ENCODE results near the gene HLCS.

The HLCS gene

GRCh38 chr21:36879827-36880226 is 86.6 kb downstream of the HLCS start:
- no peak overlapping the region for H3K4me3 ChIP-seq (ENCODE audit: low read length)
- TF ChIP-seq CTCF (IDR thresholded peaks at IDR 0.05; ENCODE audit: insufficient read depth, low read depth, low read length, missing control alignments), result no peak
- no peak for DNase-seq (ENCODE audit: low read depth)

- no peak overlapping the region for H3K4me3 ChIP-seq (ENCODE audit: low read length)
- DNase-seq (ENCODE audit: low read depth), result no peak
- TF ChIP-seq CTCF (IDR thresholded peaks at IDR 0.05; ENCODE audit: insufficient read depth, low read depth, low read length, missing control alignments), result no peak
Observed at GRCh38 chr21:36877741-36878140, 88.7 kb downstream of the HLCS start.

GRCh38 chr21:36874665-36875064 is 91.8 kb downstream of the HLCS start:
- no peak for TF ChIP-seq CTCF (IDR thresholded peaks at IDR 0.05; ENCODE audit: insufficient read depth, low read depth, low read length, missing control alignments)
- no peak overlapping the region for H3K4me3 ChIP-seq (ENCODE audit: low read length)
- no peak for DNase-seq (ENCODE audit: low read depth)

GRCh38 chr21:36873513-36873912 is 93.0 kb downstream of the HLCS start:
- H3K4me3 ChIP-seq (ENCODE audit: low read length), result no peak overlapping the region
- no peak for TF ChIP-seq CTCF (IDR thresholded peaks at IDR 0.05; ENCODE audit: insufficient read depth, low read depth, low read length, missing control alignments)
- DNase-seq (ENCODE audit: low read depth), result no peak

- no peak for TF ChIP-seq CTCF (IDR thresholded peaks at IDR 0.05; ENCODE audit: insufficient read depth, low read depth, low read length, missing control alignments)
- H3K4me3 ChIP-seq (ENCODE audit: low read length), result no peak overlapping the region
- DNase-seq (ENCODE audit: low read depth), result no peak
Observed at GRCh38 chr21:36867291-36867905, 99.1 kb downstream of the HLCS start.

- H3K4me3 ChIP-seq (ENCODE audit: low read length), result no peak overlapping the region
- DNase-seq (ENCODE audit: low read depth), result no peak
- no peak for TF ChIP-seq CTCF (IDR thresholded peaks at IDR 0.05; ENCODE audit: insufficient read depth, low read depth, low read length, missing control alignments)
Observed at GRCh38 chr21:36866419-36866818, 100.0 kb downstream of the HLCS start.

GRCh38 chr21:36864974-36865373 is 101.5 kb downstream of the HLCS start:
- TF ChIP-seq CTCF (IDR thresholded peaks at IDR 0.05; ENCODE audit: insufficient read depth, low read depth, low read length, missing control alignments), result no peak
- DNase-seq (ENCODE audit: low read depth), result no peak
- H3K4me3 ChIP-seq (ENCODE audit: low read length), result no peak overlapping the region

Measured in epithelial cell of esophagus (primary cell).